Measurements from ENCODE around the gene ADGRV1.

GRCh38 chr5:90553711-90554110 lies 4.9 kb upstream of the ADGRV1 start:
- TF ChIP-seq YY1 (IDR thresholded peaks at IDR 0.05; ENCODE audit: insufficient read depth, insufficient read length) (no peak), ZNF274 (IDR thresholded peaks at IDR 0.05; ENCODE audit: low read depth, low read length) (no peak), SUZ12 (IDR thresholded peaks at IDR 0.05; ENCODE audit: extremely low read depth, insufficient read depth, insufficient read length) (no peak)
